HG02970 (cell line): ENCODE measurements around the gene DMRT1.

Source experiments
- ATAC-seq: cut with Tn5 transposase; IDR thresholded peaks from one replicate; pipeline ENCODE4 v1.9.1; 2021; ENCODE audit warnings: mild to moderate bottlenecking, moderate library complexity, moderate number of reproducible peaks; ENCODE audit not compliant: unreplicated experiment, low FRiP score

DMRT1 gene

DNA sequence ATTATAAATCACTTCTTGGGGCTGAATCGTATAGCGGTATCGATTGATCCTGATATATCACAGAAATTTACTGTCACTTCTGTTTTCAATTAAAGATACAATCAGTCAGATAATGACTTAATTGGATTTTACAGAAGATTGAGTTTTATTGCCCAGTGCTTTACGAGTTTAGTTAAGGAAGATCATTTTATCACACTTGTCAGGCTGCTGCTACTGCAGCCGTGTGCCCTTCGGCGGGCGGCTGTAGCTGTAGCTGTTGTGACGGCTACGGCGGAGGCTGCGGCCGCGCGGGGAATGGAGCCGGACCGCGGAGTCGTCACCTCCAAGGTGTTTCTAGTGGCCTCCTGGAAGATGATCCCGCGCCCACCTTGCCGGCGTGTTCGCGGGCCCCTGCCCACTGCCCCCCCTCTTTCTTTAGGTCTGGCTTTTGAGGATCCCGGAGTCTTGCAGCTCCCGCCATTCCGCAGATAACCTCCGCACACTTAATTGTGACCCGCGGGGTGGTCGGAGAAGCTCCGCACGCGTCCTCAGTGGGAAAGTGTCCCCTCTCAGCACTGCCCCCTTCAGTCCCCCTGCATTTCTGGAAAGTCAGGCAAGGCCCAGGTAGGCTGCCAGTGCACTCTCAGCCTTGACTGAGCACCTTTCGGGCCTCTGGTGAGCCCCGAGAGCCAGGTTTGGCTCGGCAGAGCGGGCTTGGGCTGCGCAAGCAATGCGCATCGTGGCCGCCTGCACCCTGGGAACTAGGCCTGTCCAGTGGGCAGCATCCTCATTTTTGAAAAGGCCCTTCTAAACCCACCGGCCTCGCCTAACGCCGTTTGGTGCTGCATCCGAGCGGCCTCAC lies 128.0 kb downstream of the DMRT1 start:
- no peak for ATAC-seq

DNA sequence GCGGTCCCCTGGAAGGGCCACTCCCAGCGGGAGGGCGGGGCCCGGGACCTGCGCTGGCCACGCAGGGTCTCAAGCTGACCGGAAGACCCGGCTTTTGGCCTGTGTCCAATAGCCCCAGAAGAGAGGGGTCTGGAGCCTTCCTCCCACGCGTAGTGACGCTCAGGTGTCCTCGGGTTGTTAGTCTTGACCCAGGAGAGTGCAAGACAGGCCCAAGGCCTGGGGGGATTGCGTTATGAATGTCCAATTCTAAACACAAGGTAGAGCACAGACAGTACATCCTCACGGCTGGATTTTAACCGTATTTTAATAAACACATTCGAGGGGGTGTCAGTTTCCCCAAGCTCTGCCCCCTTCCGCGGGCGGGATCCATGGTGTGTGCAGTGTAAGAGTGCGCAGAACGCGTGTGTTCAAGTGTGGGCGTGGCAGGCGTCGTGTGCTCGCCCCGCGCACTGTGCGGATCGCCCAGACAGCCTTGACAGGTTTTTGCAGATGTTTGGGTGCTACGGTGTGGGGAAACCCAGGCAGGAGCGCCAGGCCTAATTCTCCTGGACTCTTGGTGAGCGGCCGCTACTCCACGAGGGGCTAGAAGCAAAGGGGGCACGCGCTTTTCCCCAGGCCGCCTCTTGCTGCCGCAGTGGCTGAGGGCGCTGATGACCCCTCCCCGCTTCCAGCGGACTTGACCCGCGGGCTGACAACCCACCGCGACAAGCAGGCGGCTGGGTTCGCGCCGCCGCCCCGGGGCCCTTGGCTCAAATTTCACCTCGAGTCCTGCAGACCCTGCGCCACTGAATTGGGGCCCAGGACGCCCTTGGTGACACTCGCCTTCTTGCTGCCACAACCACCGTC lies 128.9 kb downstream of the DMRT1 start:
- ATAC-seq: no peak

DNA sequence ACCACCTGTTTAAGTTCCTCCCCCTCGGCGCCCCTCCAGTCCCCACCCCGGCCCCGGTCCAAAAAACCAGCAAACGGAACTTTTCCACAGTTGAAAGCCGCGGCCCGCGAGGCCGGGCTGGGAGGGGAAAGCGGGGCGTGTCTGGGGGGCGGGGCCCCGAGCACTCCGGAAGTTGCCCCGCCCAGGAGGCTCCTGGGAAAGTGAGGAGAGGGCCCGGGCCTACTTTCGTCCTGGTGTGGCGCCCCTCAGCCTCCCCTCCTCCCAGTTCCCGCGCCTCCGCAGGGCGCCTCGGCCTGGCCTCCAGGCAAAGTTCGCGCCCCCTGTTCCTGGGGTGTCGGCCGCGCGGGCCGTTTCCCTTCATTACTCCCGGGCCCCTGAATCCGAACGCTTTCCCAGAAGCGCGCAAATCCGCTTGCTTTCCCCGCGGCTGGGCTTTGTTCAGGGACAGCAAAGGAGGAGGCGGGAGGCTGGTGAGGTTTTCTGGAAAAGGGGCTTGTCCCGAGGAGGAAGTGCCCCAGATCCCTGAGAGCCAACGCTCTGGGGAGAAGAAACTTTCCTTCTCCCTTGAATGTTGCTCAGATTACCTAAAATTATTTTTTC lies 130.5 kb downstream of the DMRT1 start:
- ATAC-seq: no peak

DNA sequence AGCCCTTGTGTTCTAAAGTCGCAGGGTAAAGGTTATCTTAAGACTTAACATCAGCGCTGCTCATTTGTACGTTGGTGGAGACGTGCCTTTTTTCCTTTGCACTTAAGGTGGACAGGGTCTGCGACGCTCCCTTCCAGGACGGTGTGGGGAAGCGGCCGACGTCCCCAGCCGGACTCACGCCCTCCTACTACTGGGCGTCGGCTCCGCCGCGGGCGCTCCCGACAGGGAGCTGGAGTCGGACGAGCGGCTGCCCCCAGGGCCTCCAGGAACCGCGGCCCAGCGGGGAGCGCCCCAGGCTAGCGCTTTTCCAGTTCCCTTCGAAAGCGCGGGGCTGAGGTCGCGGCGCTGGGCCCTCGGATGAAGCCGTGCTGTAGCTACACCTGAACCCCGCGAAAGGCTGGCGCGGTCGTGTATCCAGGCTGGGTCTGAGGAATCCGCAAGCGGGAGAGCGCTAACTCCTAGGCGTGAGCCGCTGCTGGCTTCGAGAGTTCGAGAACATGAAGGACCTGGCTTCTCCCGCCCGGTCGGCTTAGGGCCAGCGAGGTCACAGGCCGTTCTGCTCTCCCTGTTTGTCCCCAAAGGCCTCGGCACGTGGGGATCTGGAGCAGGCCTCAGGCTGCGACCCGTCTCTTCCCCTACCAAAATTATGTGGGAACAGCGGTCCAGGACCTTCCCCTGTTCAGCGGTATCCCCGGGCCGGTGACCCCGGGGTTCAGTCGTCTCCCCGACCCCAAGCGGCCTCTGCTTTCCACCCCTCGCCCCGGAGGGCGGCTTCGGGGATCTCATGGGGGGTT lies 131.2 kb downstream of the DMRT1 start:
- no peak for ATAC-seq

DNA sequence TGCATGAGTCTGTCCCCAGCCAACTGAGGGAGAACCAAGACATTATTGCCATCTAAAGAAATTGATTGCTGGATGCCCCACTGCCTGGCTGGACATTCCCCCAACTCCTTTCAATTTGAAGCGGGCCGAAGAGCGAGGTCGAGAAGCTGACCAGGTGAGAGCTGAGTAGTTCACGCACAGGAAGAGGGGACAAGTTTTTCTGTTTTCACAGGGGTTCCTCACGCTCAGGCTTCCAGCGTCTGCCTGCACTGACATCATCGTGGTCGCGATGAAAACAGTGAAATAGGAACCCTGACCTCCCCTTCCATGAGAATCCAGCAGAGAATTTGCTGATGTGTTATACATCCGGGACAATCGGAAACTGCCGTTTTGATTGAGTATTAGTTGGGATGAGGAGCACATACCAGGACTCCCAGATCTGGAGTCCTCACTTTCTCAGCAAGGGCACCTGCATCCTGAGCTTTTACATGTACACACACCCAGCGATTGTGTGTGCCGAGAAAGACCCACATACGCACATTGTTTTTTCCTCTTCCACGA lies 131.9 kb downstream of the DMRT1 start:
- no peak for ATAC-seq

DNA sequence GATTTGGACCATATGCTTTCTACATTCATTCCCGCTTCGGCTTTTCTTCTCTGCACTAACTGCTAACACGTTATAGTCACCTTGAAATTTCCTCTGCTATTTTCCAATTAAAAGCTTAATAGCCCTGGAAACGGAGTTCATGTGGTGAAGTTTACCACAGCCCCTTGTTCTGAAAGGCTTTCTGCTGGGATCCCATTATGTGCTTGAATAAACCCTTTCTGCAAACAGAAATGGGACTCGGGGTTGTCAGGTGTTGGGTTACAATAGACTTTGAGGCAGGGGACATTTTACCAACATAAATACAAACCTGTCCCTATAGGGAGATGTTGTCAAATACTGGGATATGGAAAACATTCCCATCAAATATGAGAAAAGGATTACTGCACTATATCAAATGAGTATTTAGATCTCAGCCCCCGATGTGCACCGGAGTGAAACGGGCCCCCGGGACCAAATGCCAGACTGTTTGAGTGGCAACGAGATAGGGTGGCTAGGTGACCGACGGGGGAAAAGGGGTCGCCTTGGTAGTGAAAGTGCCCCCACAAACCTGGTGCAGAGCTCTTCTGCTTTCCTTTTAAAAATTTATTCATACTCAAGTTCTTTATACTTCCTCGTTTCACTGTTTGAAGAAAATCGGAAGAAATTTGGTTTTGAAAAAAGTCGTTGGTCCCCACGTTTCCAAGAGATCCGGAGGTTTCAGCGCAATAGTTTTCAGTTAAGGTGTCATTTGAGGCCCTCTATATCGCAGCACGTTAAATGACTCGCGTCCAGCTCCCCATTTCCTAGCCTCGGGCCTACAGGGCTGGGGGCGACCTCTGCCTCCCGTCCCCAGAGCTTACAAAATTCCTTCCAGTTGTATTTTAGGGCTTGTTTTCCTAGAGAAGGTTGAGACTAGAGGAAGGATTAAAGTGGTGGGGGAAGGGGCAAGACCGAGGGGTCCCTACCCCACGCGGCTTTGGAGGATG lies 132.8 kb downstream of the DMRT1 start:
- no peak for ATAC-seq

DNA sequence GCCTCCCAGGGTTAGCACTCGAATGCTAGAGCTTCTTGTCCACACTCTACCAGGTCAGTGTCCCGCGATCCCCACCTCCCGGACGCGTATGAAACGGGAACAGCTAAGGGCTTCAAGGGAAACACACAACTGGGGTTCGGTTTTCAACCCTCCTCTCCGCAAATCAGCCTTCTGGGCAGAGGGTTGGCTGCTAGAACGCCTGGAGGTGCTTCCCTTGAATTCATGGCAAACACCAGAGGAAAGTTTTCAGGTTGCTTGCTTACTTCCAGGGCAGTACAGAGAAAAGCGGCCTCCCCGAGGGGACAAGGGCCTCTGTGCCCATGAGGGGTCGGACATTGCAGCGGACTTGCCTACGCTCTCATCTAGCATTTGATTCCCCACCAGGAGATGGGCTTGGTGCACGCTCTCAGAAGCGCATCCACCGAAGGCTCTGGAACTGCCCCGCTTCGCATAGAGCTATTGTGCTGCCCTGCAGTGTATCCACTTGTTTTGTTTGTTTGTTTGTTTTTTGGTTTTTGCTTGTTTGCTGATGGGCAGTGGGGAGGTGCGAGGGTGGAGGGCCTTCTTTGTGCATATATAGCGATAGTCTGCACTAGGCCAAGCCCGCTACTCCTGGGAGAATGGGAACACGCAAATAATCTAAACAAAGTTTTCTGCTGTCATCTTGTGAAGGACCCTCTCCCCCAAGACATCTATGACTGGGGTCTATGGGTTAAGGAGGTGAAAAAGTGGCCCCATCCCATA lies 133.7 kb downstream of the DMRT1 start:
- ATAC-seq: no peak

DNA sequence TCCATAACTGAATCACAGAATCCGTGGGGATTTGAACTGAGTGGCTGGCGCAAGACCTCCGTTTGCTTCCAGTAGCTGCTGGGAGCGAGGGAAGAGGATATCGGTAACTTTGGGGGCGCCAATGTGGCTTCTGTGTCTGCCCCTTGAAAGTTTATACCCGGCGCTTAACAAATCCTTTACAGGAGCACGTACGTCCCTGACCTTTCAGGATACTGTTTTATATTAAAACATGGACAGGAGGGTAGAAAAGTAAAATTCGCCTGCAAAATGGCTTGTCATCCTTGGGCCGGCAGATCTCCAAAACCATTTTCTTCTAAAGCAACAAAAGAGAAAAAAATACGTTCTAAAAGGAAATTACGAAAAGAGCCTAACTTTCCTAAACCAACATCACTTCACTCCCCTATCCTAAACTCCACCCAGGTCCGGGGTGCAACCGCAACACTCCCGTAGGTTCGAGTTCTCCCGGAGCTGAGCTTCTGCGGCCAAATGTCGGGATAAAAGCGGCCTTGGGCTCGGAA lies 134.3 kb downstream of the DMRT1 start:
- no peak for ATAC-seq

DNA sequence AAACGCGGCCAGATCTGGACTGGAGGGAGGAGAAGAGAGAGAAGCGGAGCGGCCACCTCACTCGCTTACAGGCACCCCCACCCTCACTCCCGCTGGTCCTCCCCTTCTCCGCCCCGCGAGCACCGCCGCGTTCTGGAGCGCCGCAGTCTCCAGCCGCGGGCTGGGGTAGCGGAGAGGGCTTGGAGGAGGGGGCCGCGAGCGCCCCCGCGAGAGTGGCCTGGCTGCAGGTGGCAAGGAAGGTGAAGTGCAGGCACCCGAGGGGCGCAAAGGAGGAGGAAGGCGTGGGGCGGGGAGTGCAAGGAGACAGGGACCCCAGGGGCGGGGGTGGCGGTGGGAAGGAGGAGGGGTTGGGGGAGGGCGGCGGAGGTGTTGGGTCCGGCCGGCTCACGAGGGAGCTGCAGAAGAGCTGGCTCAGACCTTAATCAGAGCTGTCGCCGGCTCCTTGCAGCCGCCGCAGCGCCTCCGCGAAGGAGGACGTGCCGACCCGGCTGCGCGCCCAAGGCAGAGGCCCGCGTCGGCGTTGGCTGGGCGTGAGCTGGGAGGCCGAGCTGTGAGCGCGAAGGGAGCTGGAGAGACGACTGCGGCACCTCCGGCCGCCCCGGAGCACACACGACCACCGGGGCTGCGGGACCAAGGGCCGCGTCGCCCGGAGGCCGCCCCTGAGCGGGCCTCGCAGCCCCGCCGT lies 134.9 kb downstream of the DMRT1 start, which contains the start of gene DMRT3:
Gene DMRT3, plus strand, starts transcription at position 398 of the 685 bp plus-strand sequence. CDS start 347 bp downstream, outside the sequence.
- no peak for ATAC-seq

DNA sequence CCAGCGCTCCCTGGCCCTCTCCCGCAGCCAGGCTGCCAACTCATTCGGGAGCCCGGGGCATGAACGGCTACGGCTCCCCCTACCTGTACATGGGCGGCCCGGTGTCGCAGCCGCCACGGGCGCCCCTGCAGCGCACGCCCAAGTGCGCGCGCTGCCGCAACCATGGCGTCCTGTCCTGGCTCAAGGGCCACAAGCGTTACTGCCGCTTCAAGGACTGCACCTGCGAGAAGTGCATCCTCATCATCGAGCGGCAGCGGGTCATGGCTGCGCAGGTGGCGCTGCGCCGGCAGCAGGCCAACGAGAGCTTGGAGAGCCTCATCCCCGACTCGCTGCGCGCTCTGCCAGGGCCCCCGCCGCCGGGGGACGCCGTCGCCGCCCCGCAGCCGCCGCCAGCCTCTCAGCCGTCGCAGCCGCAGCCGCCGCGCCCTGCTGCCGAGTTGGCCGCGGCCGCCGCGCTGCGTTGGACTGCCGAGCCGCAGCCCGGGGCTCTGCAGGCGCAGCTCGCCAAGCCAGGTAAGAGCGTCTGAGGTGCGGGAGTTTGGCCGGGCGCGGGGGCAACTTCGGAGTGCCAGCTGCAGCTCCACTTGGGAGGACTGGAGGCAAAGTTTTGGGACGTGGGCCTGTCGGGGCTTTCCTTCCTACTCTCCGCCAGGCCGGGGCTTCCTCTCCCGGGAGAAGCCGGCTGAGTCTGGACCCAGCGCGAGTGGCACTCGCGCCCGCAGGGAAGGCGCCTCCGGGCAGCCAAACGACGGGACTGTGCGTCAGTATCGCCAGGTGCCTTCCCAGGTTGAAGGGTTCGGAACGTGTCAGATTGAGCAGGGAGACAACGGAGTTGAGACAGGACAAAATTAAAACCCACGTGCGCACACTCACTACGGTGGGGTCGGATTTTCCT lies 135.7 kb downstream of the DMRT1 start:
- no peak for ATAC-seq

DNA sequence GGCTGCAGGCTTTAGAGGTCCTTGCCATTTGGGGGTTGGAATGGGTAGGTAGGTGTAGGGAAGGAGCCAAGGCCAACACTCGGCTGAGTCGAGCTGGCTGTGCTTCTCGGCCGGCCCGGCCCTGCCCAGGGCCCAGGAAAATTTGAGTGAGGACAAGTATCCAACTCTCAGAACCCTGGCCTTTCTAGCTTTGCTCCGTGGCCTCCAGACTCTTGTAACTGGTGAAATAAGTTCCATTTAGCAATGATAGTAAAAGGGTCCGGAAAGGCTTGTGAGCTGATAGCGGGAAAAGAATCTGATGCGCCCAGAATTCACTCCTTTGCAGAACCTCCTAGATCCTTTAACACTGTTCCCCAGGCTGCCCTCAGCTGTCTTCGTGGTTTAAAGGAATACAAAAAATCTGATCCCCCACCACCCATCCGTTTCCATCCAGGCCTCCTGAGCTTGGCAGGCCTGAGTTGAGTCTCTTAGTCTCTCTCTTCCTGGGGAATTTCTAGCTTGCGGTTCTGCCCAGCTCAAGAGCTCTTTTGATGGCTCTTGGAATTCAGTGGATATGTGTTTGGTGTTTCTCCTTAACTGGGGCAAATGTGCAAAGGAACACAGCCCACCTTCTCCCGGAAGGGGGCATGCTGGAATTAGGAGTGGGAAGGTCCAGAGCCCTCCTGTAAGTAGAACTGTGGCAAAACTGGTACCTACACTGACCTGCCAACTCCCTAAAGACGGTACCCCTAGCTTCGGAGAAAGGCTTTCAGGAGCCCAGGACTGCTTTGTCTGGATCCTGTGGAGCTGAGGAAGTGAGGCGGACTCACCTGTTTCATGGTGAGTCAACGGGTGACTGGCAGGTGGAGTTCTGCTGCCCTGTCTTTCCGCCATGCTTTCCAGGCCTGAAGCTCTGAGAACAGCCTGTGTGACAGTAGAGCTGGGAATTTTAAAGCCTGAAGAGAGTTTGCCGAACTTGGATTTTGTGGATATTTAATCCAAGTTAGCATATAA lies 136.6 kb downstream of the DMRT1 start:
- ATAC-seq: no peak

DNA sequence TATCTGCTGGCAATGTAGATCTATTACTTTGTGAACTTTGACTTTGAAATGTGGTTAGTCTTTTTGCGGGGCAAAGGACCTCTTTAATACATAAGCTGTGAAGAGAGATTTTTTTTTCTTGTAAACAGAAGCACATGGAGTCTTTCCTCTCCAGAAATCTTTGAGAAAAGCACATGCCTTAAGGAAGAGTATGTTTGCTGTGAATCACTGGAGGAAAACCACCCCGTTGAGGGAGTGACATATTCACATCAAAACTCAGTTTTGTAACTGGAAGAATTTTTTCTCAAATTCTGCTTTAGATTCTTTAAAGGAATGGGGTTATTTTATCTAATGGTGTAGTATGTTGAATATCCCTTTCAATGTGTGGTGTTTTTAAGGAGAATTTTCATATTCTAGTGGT lies 138.5 kb downstream of the DMRT1 start:
- ATAC-seq: no peak

DNA sequence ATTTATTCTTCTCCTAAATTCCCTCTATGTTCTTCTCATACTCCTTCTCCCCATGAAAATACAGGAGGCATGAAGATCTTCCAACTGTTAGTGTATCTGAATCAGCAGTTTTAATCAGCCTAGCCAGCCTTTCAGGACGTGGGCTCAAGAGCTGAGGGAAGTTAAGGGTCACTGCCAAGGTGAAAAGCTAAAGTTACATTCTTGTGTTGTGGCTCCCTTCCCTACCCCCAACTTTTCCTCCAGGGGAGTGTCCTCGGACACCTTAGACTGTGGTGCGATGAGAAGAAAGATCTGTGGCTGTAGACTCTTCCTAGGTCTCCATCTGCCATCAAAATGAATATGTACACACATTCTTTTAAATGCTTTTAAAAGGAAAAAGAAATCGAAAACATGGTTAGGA lies 139.1 kb downstream of the DMRT1 start:
- ATAC-seq: no peak

DNA sequence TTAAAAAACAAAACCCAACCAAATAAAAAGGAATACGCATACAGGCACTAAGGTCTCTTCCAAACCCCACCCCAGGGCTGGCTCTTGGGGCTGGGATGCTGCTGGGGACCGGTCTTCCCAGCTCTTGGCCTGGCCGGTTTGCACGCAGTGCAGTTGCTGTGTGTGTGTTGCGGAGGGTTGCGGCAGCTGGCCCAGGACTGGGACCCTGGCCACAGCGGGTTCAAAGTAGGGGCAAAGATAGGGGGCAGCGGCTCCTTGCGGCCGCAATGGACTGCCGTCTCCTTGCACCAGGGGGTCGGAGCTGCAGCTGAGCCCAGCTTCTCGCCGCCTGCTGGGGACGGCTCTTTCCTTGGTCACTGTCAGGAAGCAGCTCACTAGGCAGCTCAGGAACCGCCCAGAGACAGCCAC lies 140.0 kb downstream of the DMRT1 start:
- ATAC-seq: no peak
